HG03064 (cell line): Measurements from ENCODE around the gene P3H2.
"Not testable (repeated sequence)": the region's sequence is repeated elsewhere in the genome, so short reads cannot be mapped to it uniquely, and the experiment has no call there.

ENCODE experiments used
- ATAC-seq: cut with Tn5 transposase; IDR thresholded peaks from one replicate; pipeline ENCODE4 v1.9.1; 2021; ENCODE audit warnings: low read depth; ENCODE audit not compliant: unreplicated experiment

P3H2 gene

GRCh38 chr3:189995129-189995528 lies 125.6 kb downstream of the P3H2 start:
- ATAC-seq: no peak

- no peak for ATAC-seq
These were observed 129.9 kb downstream of the P3H2 start for GRCh38 chr3:189990826-189991225.

GRCh38 chr3:189988854-189989253 lies 131.8 kb downstream of the P3H2 start:
- ATAC-seq: no peak

GRCh38 chr3:189988322-189988721 lies 132.4 kb downstream of the P3H2 start:
- ATAC-seq: no peak

GRCh38 chr3:189985948-189986347 lies 134.7 kb downstream of the P3H2 start:
- ATAC-seq: no peak

GRCh38 chr3:189983612-189984011 lies 137.1 kb downstream of the P3H2 start:
- no peak for ATAC-seq

- no peak for ATAC-seq
These were observed 138.3 kb downstream of the P3H2 start for GRCh38 chr3:189982321-189982945.

GRCh38 chr3:189981668-189982067 lies 139.0 kb downstream of the P3H2 start:
- ATAC-seq: no peak

GRCh38 chr3:189978753-189979152 lies 141.9 kb downstream of the P3H2 start:
- ATAC-seq: no peak

- ATAC-seq: no peak
These were observed 143.5 kb downstream of the P3H2 start for GRCh38 chr3:189977174-189977573.

GRCh38 chr3:189975391-189975990 lies 145.2 kb downstream of the P3H2 start:
- ATAC-seq: no peak

GRCh38 chr3:189974359-189974758 lies 146.3 kb downstream of the P3H2 start:
- ATAC-seq: no peak

- peak; percentile 62 for ATAC-seq
These were observed 153.3 kb downstream of the P3H2 start for GRCh38 chr3:189967254-189967865.

- no peak for ATAC-seq
These were observed 153.9 kb downstream of the P3H2 start for GRCh38 chr3:189966843-189967242.

- ATAC-seq: no peak
These were observed 155.9 kb downstream of the P3H2 start for GRCh38 chr3:189964623-189965332.

GRCh38 chr3:189962466-189962865 lies 158.2 kb downstream of the P3H2 start:
- no peak for ATAC-seq

GRCh38 chr3:189961522-189962161 lies 159.1 kb downstream of the P3H2 start:
- ATAC-seq: no peak

GRCh38 chr3:189961086-189961485 lies 159.6 kb downstream of the P3H2 start:
- ATAC-seq: not testable (repeated sequence)

GRCh38 chr3:189954733-189955665 lies 165.7 kb downstream of the P3H2 start:
- no peak for ATAC-seq

- no peak for ATAC-seq
These were observed 167.1 kb downstream of the P3H2 start for GRCh38 chr3:189953551-189953950.
